ENCODE results near the gene OR10G8.

Gene OR10G8

GRCh38 chr11:124078591-124078990, 52.0 kb downstream of the OR10G8 start:
- no peak for DNase-seq (ENCODE audit: low spot score)

- DNase-seq (ENCODE audit: low spot score) = no peak
Observed at GRCh38 chr11:124079631-124080326, 53.2 kb downstream of the OR10G8 start.
